ENCODE data around the gene TYW3. TPM values are rescaled to one million over a fixed set of nuclear protein-coding genes. Genes with fewer than 3 reads are reported as not detected.

TYW3 gene
- total and polyA plus RNA-seq, 2 donors = 25.5 to 34.2 TPM

GRCh38 chr1:74799119-74799657, 66.2 kb downstream of the TYW3 start:
- no peak overlapping the region for H3K4me3 ChIP-seq (ENCODE audit: low read length in 2 of 2)
- H3K27me3 ChIP-seq (ENCODE audit: control insufficient read depth in 2 of 2, insufficient read depth in 1 of 2, low read length in 1 of 2) = no peaks in the 10 kb centered on the region
- no peaks in the 10 kb centered on the region for H3K36me3 ChIP-seq (ENCODE audit: control insufficient read depth in 2 of 2, insufficient read depth in 2 of 2, low read length in 1 of 2)
- no peaks in the 10 kb centered on the region for H3K9me3 ChIP-seq (ENCODE audit: control insufficient read depth in 2 of 2, insufficient read depth in 1 of 2, low read length in 1 of 2)
- no peaks in the 10 kb centered on the region for H3K4me1 ChIP-seq (ENCODE audit: control insufficient read depth in 2 of 2, insufficient read depth in 2 of 2, low read length in 2 of 2)
- DNase-seq (ENCODE audit: low read depth in 6 of 9, low spot score in 9 of 9) = no peak
- H3K27ac ChIP-seq (ENCODE audit: low read depth in 1 of 2, low read length in 1 of 2) = no peak overlapping the region

- H3K36me3 ChIP-seq (ENCODE audit: control insufficient read depth in 2 of 2, insufficient read depth in 2 of 2, low read length in 1 of 2) = no peaks in the 10 kb centered on the region
- H3K9me3 ChIP-seq (ENCODE audit: control insufficient read depth in 2 of 2, insufficient read depth in 1 of 2, low read length in 1 of 2) = no peaks in the 10 kb centered on the region
- DNase-seq (ENCODE audit: low read depth in 6 of 9, low spot score in 9 of 9) = peak in 3 of 9 donors; percentile 4 to 31 (median 4)
- 82% methylated on average over 9 of the region's 9 CpGs for WGBS
- H3K4me3 ChIP-seq (ENCODE audit: low read length in 2 of 2) = no peak overlapping the region
- no peaks in the 10 kb centered on the region for H3K27me3 ChIP-seq (ENCODE audit: control insufficient read depth in 2 of 2, insufficient read depth in 1 of 2, low read length in 1 of 2)
- no peak overlapping the region for H3K27ac ChIP-seq (ENCODE audit: low read depth in 1 of 2, low read length in 1 of 2)
- H3K4me1 ChIP-seq (ENCODE audit: control insufficient read depth in 2 of 2, insufficient read depth in 2 of 2, low read length in 2 of 2) = no peaks in the 10 kb centered on the region
Measured at GRCh38 chr1:74811436-74812179, 78.7 kb downstream of the TYW3 start.

- DNase-seq (ENCODE audit: low read depth in 6 of 9, low spot score in 9 of 9) = no peak
- H3K36me3 ChIP-seq (ENCODE audit: control insufficient read depth in 2 of 2, insufficient read depth in 2 of 2, low read length in 1 of 2) = no peaks in the 10 kb centered on the region
- WGBS = 71% methylated on average over 1 of the region's 1 CpG
- H3K4me3 ChIP-seq (ENCODE audit: low read length in 2 of 2) = no peak overlapping the region
- no peaks in the 10 kb centered on the region for H3K9me3 ChIP-seq (ENCODE audit: control insufficient read depth in 2 of 2, insufficient read depth in 1 of 2, low read length in 1 of 2)
- no peaks in the 10 kb centered on the region for H3K4me1 ChIP-seq (ENCODE audit: control insufficient read depth in 2 of 2, insufficient read depth in 2 of 2, low read length in 2 of 2)
- no peak overlapping the region for H3K27ac ChIP-seq (ENCODE audit: low read depth in 1 of 2, low read length in 1 of 2)
- no peaks in the 10 kb centered on the region for H3K27me3 ChIP-seq (ENCODE audit: control insufficient read depth in 2 of 2, insufficient read depth in 1 of 2, low read length in 1 of 2)
Measured at GRCh38 chr1:74812180-74812541, 79.2 kb downstream of the TYW3 start.

Other genes with a start within 250 kb of the TYW3 start
- gene LRRC53, start 220.5 kb upstream of the TYW3 start, total RNA-seq = 0.19 TPM
- gene LRRC53, start 220.5 kb upstream of the TYW3 start, polyA plus RNA-seq = 0.05 TPM
- gene ERICH3, start 59.4 kb upstream of the TYW3 start, total RNA-seq = 5.2 TPM
- 0.78 TPM for gene ERICH3, start 59.4 kb upstream of the TYW3 start, polyA plus RNA-seq
- 50.9 TPM for gene CRYZ, start 102 bp upstream of the TYW3 start, total RNA-seq
- gene CRYZ, start 102 bp upstream of the TYW3 start, polyA plus RNA-seq = 38.8 TPM

Measured in thymus (tissue), 11 donors.